Keratinocyte (primary cell): Measurements from ENCODE around the gene L1CAM. TPM values are rescaled to one million over a fixed set of nuclear protein-coding genes. Genes with fewer than 3 reads are reported as not detected.

Experiments used
- DNase-seq: peaks from one replicate; pipeline ENCODE4 v3.0.0-alpha.2; 2011; ENCODE audit warnings: low read depth, missing footprints, low spot score
- FAIRE-seq: peaks from 2 replicates; lab custom pipeline; 2011; peaks lifted over from hg19 to GRCh38; lab: Jason Lieb, UNC
- H2AFZ ChIP-seq: 2 replicates; pipeline ENCODE4 v1.6.0; 2012; ENCODE audit warnings: low read length, control low read depth, inconsistent platforms; ENCODE audit not compliant: control insufficient read depth
- H3K27ac ChIP-seq: 2 replicates; pipeline ENCODE4 v1.5.1; 2011; ENCODE audit warnings: low read length; ENCODE audit not compliant: control insufficient read depth, insufficient read depth
- H3K27me3 ChIP-seq: 3 replicates; pipeline ENCODE4 v1.6.0; 2011; ENCODE audit warnings: low read length; ENCODE audit not compliant: control insufficient read depth, insufficient read depth; ENCODE audit errors: extremely low read depth
- H3K36me3 ChIP-seq, 2 experiments: 2 replicates in 1 of 2; 3 replicates in 1 of 2; pipeline ENCODE4 v1.5.1; 2011; ENCODE audit warnings: low read length in 2 of 2, mild to moderate bottlenecking in 1 of 2; ENCODE audit not compliant: control insufficient read depth in 2 of 2, insufficient read depth in 2 of 2; ENCODE audit errors: extremely low read depth in 1 of 2
- H3K4me1 ChIP-seq: 3 replicates; pipeline ENCODE4 v1.5.1; 2011; ENCODE audit warnings: low read length; ENCODE audit not compliant: control insufficient read depth, insufficient read depth; ENCODE audit errors: extremely low read depth
- H3K4me2 ChIP-seq: 3 replicates; pipeline ENCODE4 v1.6.0; 2011; ENCODE audit warnings: low read depth, low read length; ENCODE audit not compliant: control insufficient read depth, insufficient read depth; ENCODE audit errors: extremely low read depth
- H3K4me3 ChIP-seq, 3 experiments: fragments of 200-600 bp in 1 of 3; sonication (generic) in 1 of 3; 2 replicates in 2 of 3; 3 replicates in 1 of 3; pipeline ENCODE4 v1.5.1; 2011 to 2016; ENCODE audit warnings: low read length in 3 of 3, mild to moderate bottlenecking in 3 of 3, control low read depth in 2 of 3, inconsistent platforms in 1 of 3, low read depth in 1 of 3, mixed read lengths in 1 of 3, mixed run types in 1 of 3, moderate library complexity in 1 of 3; ENCODE audit not compliant: control insufficient read depth in 2 of 3, insufficient read depth in 2 of 3; ENCODE audit errors: extremely low read depth in 1 of 3
- H3K79me2 ChIP-seq: 2 replicates; pipeline ENCODE4 v1.6.0; 2012; ENCODE audit warnings: low read length; ENCODE audit not compliant: control insufficient read depth, insufficient read depth
- H3K9ac ChIP-seq: 3 replicates; pipeline ENCODE4 v1.6.0; 2011; ENCODE audit warnings: low read length; ENCODE audit not compliant: control insufficient read depth, insufficient read depth; ENCODE audit errors: extremely low read depth
- H3K9me1 ChIP-seq: 3 replicates; pipeline ENCODE4 v1.6.0; 2011; ENCODE audit warnings: low read length; ENCODE audit not compliant: control insufficient read depth, insufficient read depth; ENCODE audit errors: extremely low read depth
- H3K9me3 ChIP-seq: 2 replicates; pipeline ENCODE4 v1.5.1; 2012; ENCODE audit warnings: low read depth, low read length; ENCODE audit not compliant: control insufficient read depth
- H4K20me1 ChIP-seq: 3 replicates; pipeline ENCODE4 v1.6.0; 2011; ENCODE audit warnings: low read length; ENCODE audit not compliant: control insufficient read depth, insufficient read depth; ENCODE audit errors: extremely low read depth
- EZH2 ChIP-seq: IDR thresholded peaks from one replicate; pipeline ENCODE4 v1.6.1; 2012; ENCODE audit warnings: inconsistent platforms, mild to moderate bottlenecking, low read length, moderate library complexity
- dilution Hi-C: fragments of 300-500 bp; cut with MboI; formaldehyde crosslinking; loops from one replicate; pipeline ENCODE4 v1.7.0; 2020; ENCODE audit warnings: low sequenced_read_pairs; ENCODE audit not compliant: extremely low pct_ligation_motif_present
- polyA plus RNA-seq, 5 experiments: library from polyadenylated mRNA; depleted of rRNA in 3 of 5; stranded (reverse) in 3 of 5; stranded (forward) in 1 of 5; unstranded in 1 of 5; fragments of >200 nt; gene quantifications; 1 replicate in 1 of 5; 2 replicates in 3 of 5; 3 replicates in 1 of 5; pipeline versions ENCODE4 v1.2.1 to v1.2.3, GENCODE V29; 2011 to 2012; ENCODE audit warnings: missing spikeins in 2 of 5, low read depth in 1 of 5, low replicate concordance in 1 of 5
- TF ChIP-seq, protein P1 (sequence below), 3 experiments: IDR thresholded peaks in 1 of 3; conservative IDR thresholded peaks in 1 of 3; optimal IDR thresholded peaks in 1 of 3; 2 replicates in 2 of 3; 3 replicates in 1 of 3; pipeline versions ENCODE3 to v1.5.1; 2011; ENCODE audit warnings: low read length in 3 of 3, mild to moderate bottlenecking in 3 of 3, moderate library complexity in 2 of 3, control low read depth in 1 of 3, inconsistent platforms in 1 of 3; ENCODE audit not compliant: insufficient read depth in 2 of 3; ENCODE audit errors: extremely low read depth in 1 of 3

The L1CAM gene
- polyA plus RNA-seq, 1 donor (not counting 4 experiments of a cell fraction or from before 2014, with no cell fraction given), result 18.2 TPM

DNA sequence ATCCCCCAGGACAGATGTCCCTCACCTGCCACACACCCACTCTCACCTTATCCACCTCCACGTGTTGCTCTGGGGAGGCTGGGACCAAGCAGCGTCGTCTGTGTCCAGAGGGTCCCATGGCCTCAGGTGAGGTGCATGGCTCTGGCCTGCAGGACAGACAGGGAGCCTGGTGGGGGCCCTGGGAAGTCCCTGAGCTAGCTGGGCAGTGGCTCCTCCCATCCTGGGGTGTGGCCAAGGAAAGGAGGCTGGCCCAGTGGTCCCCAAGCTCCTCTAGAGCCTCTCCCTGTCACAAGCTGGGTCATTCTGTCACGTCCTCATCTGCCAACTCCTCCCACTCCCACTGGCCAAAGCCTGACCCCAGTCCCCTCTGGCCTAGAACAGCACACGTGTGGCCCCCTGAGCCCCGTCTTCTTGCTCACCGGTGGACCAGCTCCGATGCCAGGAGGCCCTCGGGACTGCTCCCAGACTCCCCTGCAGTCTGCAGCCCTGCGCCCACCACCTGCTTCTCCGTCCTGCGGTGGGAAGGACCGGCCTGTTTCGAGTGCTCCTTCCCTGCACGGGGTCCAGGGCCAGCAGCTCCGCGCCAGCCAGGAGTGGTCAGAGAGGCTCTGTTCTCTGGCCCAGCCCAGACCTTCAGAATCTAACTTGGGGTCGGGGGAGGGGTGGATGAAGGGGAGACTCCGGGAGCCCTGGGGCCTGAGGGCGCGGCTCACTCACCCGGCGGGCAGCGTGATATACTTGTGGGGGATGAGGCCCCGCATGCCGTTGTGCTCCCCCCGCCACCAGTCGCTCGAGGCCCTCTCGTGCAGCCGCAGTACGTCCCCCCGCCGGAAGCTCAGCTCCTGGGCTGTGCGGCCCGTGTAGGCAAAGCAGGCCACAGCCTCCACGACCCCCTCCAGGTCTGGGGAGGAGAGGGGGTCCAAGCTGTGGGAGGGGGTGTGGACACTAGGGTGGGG, 23.3 kb upstream of the L1CAM start:
- TF ChIP-seq EZH2, result no peak
- TF ChIP-seq, protein P1, sequence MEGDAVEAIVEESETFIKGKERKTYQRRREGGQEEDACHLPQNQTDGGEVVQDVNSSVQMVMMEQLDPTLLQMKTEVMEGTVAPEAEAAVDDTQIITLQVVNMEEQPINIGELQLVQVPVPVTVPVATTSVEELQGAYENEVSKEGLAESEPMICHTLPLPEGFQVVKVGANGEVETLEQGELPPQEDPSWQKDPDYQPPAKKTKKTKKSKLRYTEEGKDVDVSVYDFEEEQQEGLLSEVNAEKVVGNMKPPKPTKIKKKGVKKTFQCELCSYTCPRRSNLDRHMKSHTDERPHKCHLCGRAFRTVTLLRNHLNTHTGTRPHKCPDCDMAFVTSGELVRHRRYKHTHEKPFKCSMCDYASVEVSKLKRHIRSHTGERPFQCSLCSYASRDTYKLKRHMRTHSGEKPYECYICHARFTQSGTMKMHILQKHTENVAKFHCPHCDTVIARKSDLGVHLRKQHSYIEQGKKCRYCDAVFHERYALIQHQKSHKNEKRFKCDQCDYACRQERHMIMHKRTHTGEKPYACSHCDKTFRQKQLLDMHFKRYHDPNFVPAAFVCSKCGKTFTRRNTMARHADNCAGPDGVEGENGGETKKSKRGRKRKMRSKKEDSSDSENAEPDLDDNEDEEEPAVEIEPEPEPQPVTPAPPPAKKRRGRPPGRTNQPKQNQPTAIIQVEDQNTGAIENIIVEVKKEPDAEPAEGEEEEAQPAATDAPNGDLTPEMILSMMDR (optimal IDR thresholded peaks at IDR 0.05 in 1 of 3, IDR thresholded peaks at IDR 0.05 in 1 of 3, conservative IDR thresholded peaks at IDR 0.05 in 1 of 3; ENCODE audit: extremely low read depth in 1 of 3, insufficient read depth in 2 of 3, low read length in 3 of 3), result no peak
- Histone ChIP-seq H3K9me1 (no peaks in the 10 kb centered on the region), H3K4me1 (no peaks in the 10 kb centered on the region), H4K20me1 (no peaks in the 10 kb centered on the region), H3K27me3 (no peaks in the 10 kb centered on the region), H3K79me2 (no peaks in the 10 kb centered on the region), H2AFZ (no peak overlapping the region), H3K36me3 (no peaks in the 10 kb centered on the region), H3K27ac (no peak overlapping the region), H3K9me3 (no peaks in the 10 kb centered on the region), H3K4me2 (no peak overlapping the region), H3K9ac (no peak overlapping the region), H3K4me3 (no peak overlapping the region)
- dilution Hi-C loops, result no loop called here
- DNase-seq (no peak), FAIRE-seq (no peak)

DNA sequence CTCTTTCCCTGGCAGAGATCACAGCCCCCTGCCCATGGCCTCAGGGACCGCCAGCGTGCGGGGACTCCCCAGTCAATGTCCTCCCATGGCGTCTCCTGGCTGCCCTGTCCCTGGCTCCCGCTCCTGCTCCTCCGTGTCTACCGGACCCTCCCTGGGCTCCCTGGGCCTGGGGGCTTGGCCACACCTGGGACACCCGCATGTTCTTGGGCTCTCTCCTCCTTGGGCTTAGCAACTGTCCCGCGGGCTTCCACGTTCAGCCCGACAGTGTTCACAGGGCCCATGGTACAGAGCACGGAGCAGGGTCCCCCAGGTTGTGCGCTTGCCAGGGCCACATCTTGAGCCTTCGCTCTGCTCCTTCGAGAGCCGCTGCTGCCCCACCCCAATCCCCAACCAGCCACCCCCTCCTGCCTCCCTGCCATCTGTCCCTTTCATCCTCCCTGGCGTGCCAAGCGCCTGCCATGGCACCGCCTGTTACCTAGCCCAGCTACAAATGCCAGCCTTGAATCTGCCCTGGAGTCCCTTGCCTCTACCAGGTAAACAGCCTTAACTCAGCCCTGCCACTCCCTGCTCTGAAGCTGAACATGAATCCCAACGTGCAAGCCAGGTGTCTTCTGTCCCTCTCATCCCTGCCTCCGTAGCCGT, 22.4 kb upstream of the L1CAM start:
- TF ChIP-seq EZH2, result no peak
- TF ChIP-seq, protein P1 (optimal IDR thresholded peaks at IDR 0.05 in 1 of 3, IDR thresholded peaks at IDR 0.05 in 1 of 3, conservative IDR thresholded peaks at IDR 0.05 in 1 of 3; ENCODE audit: extremely low read depth in 1 of 3, insufficient read depth in 2 of 3, low read length in 3 of 3), result no peak
- no peak overlapping the region for H3K4me2 ChIP-seq
- H3K27ac ChIP-seq, result no peak overlapping the region
- no peak overlapping the region for H3K4me3 ChIP-seq
- no peaks in the 10 kb centered on the region for H3K36me3 ChIP-seq
- no peak for DNase-seq
- no peaks in the 10 kb centered on the region for H3K9me1 ChIP-seq
- no peaks in the 10 kb centered on the region for H3K4me1 ChIP-seq
- H4K20me1 ChIP-seq, result no peaks in the 10 kb centered on the region
- H2AFZ ChIP-seq, result no peak overlapping the region
- no peak for FAIRE-seq
- dilution Hi-C loops, result no loop called here
- H3K27me3 ChIP-seq, result no peaks in the 10 kb centered on the region
- no peaks in the 10 kb centered on the region for H3K9me3 ChIP-seq
- H3K79me2 ChIP-seq, result no peaks in the 10 kb centered on the region
- H3K9ac ChIP-seq, result no peak overlapping the region
